HEK293 (cell line): ENCODE results near the gene RNF31.
A peak's percentile ranks its signal among the peaks of the same experiment; 100 is the strongest.

ENCODE experiments used
- FEZF1 ChIP-seq: fragments of 450-650 bp; formaldehyde crosslinking; IDR thresholded peaks from 2 replicates; pipeline ENCODE4 v1.5.1; 2016; ENCODE audit warnings: missing biosample characterization, missing genetic modification characterization
- GFI1B ChIP-seq: fragments of 450-650 bp; formaldehyde crosslinking; IDR thresholded peaks from 2 replicates; pipeline ENCODE4 v1.5.1; 2016; ENCODE audit warnings: missing biosample characterization, missing genetic modification characterization
- KLF1 ChIP-seq: fragments of 450-650 bp; formaldehyde crosslinking; IDR thresholded peaks from 2 replicates; pipeline ENCODE4 v1.5.1; 2016; ENCODE audit warnings: missing biosample characterization, missing genetic modification characterization
- MEIS1 ChIP-seq: sonication (generic); formaldehyde crosslinking; IDR thresholded peaks from 2 replicates; pipeline ENCODE4 v1.8.1; 2022; ENCODE audit warnings: missing genetic modification reagents, mild to moderate bottlenecking, borderline replicate concordance
- SP3 ChIP-seq: fragments of 450-650 bp; formaldehyde crosslinking; IDR thresholded peaks from 2 replicates; pipeline ENCODE4 v1.5.1; 2016; ENCODE audit warnings: missing biosample characterization, missing genetic modification characterization
- ZBTB8A ChIP-seq: fragments of 450-650 bp; formaldehyde crosslinking; IDR thresholded peaks from 2 replicates; pipeline ENCODE4 v1.5.1; 2016; ENCODE audit warnings: missing biosample characterization, missing genetic modification characterization
- ZFP3 ChIP-seq: fragments of 450-650 bp; formaldehyde crosslinking; IDR thresholded peaks from 2 replicates; pipeline ENCODE4 v1.5.1; 2016; ENCODE audit warnings: low read depth, missing biosample characterization, missing genetic modification characterization
- ZNF114 ChIP-seq: fragments of 450-650 bp; formaldehyde crosslinking; IDR thresholded peaks from 2 replicates; pipeline ENCODE4 v1.5.0; 2017; ENCODE audit warnings: missing biosample characterization, missing genetic modification characterization
- ZNF138 ChIP-seq: fragments of 450-650 bp; formaldehyde crosslinking; IDR thresholded peaks from 2 replicates; pipeline ENCODE4 v1.5.1; 2016; ENCODE audit warnings: missing biosample characterization, missing genetic modification characterization, borderline replicate concordance
- ZNF146 ChIP-seq: fragments of 450-650 bp; formaldehyde crosslinking; IDR thresholded peaks from 2 replicates; pipeline ENCODE4 v1.5.1; 2016; ENCODE audit warnings: missing biosample characterization, missing genetic modification characterization
- ZNF16 ChIP-seq: fragments of 450-650 bp; formaldehyde crosslinking; IDR thresholded peaks from 2 replicates; pipeline ENCODE4 v1.5.1; 2016; ENCODE audit warnings: low read depth, missing biosample characterization, missing genetic modification characterization
- ZNF175 ChIP-seq: fragments of 450-650 bp; formaldehyde crosslinking; IDR thresholded peaks from 2 replicates; pipeline ENCODE4 v1.5.1; 2016; ENCODE audit warnings: missing biosample characterization, missing genetic modification characterization
- ZNF184 ChIP-seq: fragments of 450-650 bp; IDR thresholded peaks from 2 replicates; pipeline ENCODE4 v1.5.1; 2018; ENCODE audit warnings: missing biosample characterization, mild to moderate bottlenecking, missing genetic modification characterization
- ZNF211 ChIP-seq: fragments of 450-650 bp; formaldehyde crosslinking; IDR thresholded peaks from 2 replicates; pipeline ENCODE4 v1.5.1; 2016; ENCODE audit warnings: low read depth, missing biosample characterization, missing genetic modification characterization
- ZNF248 ChIP-seq: fragments of 450-650 bp; formaldehyde crosslinking; IDR thresholded peaks from 2 replicates; pipeline ENCODE4 v1.5.1; 2017; ENCODE audit warnings: missing biosample characterization, missing genetic modification characterization
- ZNF324 ChIP-seq: fragments of 450-650 bp; formaldehyde crosslinking; IDR thresholded peaks from 2 replicates; pipeline ENCODE4 v1.5.1; 2016; ENCODE audit warnings: missing biosample characterization, missing genetic modification characterization
- ZNF366 ChIP-seq: fragments of 450-650 bp; formaldehyde crosslinking; conservative IDR thresholded peaks from 2 replicates; pipeline ENCODE4 v1.5.1; 2016; ENCODE audit warnings: missing biosample characterization, missing genetic modification characterization
- ZNF37A ChIP-seq: fragments of 450-650 bp; IDR thresholded peaks from 2 replicates; pipeline ENCODE4 v1.5.1; 2018; ENCODE audit warnings: missing biosample characterization, missing genetic modification characterization
- ZNF433 ChIP-seq: fragments of 450-650 bp; formaldehyde crosslinking; IDR thresholded peaks from 2 replicates; pipeline ENCODE4 v1.5.1; 2016; ENCODE audit warnings: missing biosample characterization, missing genetic modification characterization, low read depth
- ZNF510 ChIP-seq: fragments of 450-650 bp; formaldehyde crosslinking; IDR thresholded peaks from 2 replicates; pipeline ENCODE4 v1.5.1; 2018; ENCODE audit warnings: mild to moderate bottlenecking, missing genetic modification characterization, missing biosample characterization; ENCODE audit not compliant: insufficient replicate concordance
- ZNF610 ChIP-seq: fragments of 450-650 bp; formaldehyde crosslinking; IDR thresholded peaks from 2 replicates; pipeline ENCODE4 v1.5.1; 2016; ENCODE audit warnings: missing biosample characterization, missing genetic modification characterization, borderline replicate concordance
- ZNF670 ChIP-seq: fragments of 450-650 bp; formaldehyde crosslinking; IDR thresholded peaks from 2 replicates; pipeline ENCODE4 v1.5.1; 2016; ENCODE audit warnings: missing biosample characterization, missing genetic modification characterization, low read depth
- ZNF777 ChIP-seq: fragments of 450-650 bp; formaldehyde crosslinking; IDR thresholded peaks from 2 replicates; pipeline ENCODE4 v1.5.1; 2017; ENCODE audit warnings: missing biosample characterization, missing genetic modification characterization, borderline replicate concordance
- ZNF843 ChIP-seq: fragments of 450-650 bp; formaldehyde crosslinking; IDR thresholded peaks from 2 replicates; pipeline ENCODE4 v1.5.1; 2016; ENCODE audit warnings: missing biosample characterization, missing genetic modification characterization
- ZSCAN16 ChIP-seq: fragments of 450-650 bp; formaldehyde crosslinking; IDR thresholded peaks from 2 replicates; pipeline ENCODE4 v1.5.1; 2016; ENCODE audit warnings: missing biosample characterization, missing genetic modification characterization
- TF ChIP-seq, protein P1 (sequence below): fragments of 450-650 bp; formaldehyde crosslinking; conservative IDR thresholded peaks from 2 replicates; pipeline ENCODE4 v1.5.1; 2016; ENCODE audit warnings: low read depth, missing biosample characterization, missing genetic modification characterization
- TF ChIP-seq, protein P2 (sequence below): fragments of 450-650 bp; formaldehyde crosslinking; IDR thresholded peaks from 2 replicates; pipeline ENCODE4; 2016; ENCODE audit warnings: missing biosample characterization, missing genetic modification characterization
- TF ChIP-seq, protein P3 (sequence below): fragments of 450-650 bp; formaldehyde crosslinking; IDR thresholded peaks from 2 replicates; pipeline ENCODE4 v1.5.1; 2016; ENCODE audit warnings: missing biosample characterization, missing genetic modification characterization, low read depth
- TF ChIP-seq, protein P4 (sequence below): fragments of 450-650 bp; formaldehyde crosslinking; IDR thresholded peaks from 2 replicates; pipeline ENCODE4 v1.5.1; 2016; ENCODE audit warnings: missing biosample characterization, missing genetic modification characterization

RNF31 gene

DNA sequence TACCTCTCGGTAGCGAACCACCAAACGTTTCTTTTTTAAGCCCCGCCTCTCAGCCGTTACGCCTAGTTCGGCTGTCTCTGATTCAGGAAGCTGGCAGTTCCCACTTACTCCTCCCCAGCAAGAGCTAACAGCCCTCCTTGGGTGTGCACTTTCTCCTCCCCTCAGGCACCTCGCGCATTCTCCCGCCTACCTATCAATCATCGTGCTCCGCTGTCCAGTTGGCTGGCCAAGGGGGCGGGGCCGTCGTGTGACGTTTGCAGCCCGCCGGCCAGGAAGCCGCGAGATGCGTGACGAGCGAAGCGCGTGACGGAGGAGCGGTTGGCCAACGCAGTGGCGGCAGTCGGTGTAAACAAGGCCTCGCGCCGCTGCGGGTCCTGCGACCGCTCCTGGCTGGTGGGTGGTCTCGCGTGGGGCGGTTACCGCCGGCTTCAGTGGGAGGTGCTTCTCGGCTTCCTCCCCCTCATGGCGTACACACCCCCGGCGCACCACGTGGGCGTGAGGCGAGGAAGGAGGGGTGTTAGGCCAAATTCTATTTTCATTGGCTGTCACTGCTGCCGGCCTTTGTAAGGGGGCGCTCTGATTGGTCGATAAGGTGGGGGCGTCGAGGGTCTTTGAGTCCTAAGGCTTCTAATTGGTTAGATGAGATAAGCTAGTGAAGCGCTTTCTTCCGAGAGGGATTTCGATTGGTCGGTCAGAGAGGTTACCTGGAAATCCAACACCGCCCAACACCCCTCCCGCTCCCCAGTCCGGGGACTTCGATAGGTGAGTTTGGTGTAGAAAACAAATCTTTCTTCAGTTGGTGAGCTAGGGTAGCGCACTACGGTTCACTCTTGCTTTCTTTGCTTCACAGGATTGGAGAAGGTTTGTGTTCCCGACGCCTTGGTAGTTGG lies 32.5 kb upstream of the RNF31 start, which contains the start of the genes DCAF11 and NRL (continued):
- TF ChIP-seq ZNF510 (tag by site-specific recombination) (no peak), ZNF248 (tag by site-specific recombination) (no peak), ZNF146 (tag by site-specific recombination) (no peak), KLF1 (tag by site-specific recombination) (peak; percentile 91), ZNF37A (no peak), ZNF175 (tag by site-specific recombination) (no peak), MEIS1 (no peak), ZSCAN16 (tag by site-specific recombination) (no peak), ZNF610 (tag by site-specific recombination) (no peak), ZNF324 (peak; percentile 23; the same call in 1 of the 2 replicates), ZNF138 (tag by site-specific recombination) (no peak), ZBTB8A (tag by site-specific recombination) (peak; percentile 33), GFI1B (tag by site-specific recombination) (no peak), SP3 (peak; percentile 100), ZNF433 (tag by site-specific recombination) (no peak), ZNF114 (tag by site-specific recombination) (no peak), ZNF366 (peak; percentile 78), FEZF1 (tag by site-specific recombination) (peak; percentile 75), ZNF16 (tag by site-specific recombination) (no peak), ZNF777 (tag by site-specific recombination) (no peak), ZNF184 (no peak), ZNF211 (tag by site-specific recombination) (no peak), ZNF670 (no peak), ZNF843 (tag by site-specific recombination) (no peak), ZFP3 (tag by site-specific recombination) (no peak)
- TF ChIP-seq, protein P1, sequence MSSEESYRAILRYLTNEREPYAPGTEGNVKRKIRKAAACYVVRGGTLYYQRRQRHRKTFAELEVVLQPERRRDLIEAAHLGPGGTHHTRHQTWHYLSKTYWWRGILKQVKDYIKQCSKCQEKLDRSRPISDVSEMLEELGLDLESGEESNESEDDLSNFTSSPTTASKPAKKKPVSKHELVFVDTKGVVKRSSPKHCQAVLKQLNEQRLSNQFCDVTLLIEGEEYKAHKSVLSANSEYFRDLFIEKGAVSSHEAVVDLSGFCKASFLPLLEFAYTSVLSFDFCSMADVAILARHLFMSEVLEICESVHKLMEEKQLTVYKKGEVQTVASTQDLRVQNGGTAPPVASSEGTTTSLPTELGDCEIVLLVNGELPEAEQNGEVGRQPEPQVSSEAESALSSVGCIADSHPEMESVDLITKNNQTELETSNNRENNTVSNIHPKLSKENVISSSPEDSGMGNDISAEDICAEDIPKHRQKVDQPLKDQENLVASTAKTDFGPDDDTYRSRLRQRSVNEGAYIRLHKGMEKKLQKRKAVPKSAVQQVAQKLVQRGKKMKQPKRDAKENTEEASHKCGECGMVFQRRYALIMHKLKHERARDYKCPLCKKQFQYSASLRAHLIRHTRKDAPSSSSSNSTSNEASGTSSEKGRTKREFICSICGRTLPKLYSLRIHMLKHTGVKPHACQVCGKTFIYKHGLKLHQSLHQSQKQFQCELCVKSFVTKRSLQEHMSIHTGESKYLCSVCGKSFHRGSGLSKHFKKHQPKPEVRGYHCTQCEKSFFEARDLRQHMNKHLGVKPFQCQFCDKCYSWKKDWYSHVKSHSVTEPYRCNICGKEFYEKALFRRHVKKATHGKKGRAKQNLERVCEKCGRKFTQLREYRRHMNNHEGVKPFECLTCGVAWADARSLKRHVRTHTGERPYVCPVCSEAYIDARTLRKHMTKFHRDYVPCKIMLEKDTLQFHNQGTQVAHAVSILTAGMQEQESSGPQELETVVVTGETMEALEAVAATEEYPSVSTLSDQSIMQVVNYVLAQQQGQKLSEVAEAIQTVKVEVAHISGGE (tag by site-specific recombination): no peak
- TF ChIP-seq, protein P2, sequence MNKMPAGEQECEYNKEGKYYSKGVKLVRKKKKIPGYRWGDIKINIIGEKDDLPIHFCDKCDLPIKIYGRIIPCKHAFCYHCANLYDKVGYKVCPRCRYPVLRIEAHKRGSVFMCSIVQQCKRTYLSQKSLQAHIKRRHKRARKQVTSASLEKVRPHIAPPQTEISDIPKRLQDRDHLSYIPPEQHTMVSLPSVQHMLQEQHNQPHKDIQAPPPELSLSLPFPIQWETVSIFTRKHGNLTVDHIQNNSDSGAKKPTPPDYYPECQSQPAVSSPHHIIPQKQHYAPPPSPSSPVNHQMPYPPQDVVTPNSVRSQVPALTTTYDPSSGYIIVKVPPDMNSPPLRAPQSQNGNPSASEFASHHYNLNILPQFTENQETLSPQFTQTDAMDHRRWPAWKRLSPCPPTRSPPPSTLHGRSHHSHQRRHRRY (tag by site-specific recombination): no peak
- TF ChIP-seq, protein P3, sequence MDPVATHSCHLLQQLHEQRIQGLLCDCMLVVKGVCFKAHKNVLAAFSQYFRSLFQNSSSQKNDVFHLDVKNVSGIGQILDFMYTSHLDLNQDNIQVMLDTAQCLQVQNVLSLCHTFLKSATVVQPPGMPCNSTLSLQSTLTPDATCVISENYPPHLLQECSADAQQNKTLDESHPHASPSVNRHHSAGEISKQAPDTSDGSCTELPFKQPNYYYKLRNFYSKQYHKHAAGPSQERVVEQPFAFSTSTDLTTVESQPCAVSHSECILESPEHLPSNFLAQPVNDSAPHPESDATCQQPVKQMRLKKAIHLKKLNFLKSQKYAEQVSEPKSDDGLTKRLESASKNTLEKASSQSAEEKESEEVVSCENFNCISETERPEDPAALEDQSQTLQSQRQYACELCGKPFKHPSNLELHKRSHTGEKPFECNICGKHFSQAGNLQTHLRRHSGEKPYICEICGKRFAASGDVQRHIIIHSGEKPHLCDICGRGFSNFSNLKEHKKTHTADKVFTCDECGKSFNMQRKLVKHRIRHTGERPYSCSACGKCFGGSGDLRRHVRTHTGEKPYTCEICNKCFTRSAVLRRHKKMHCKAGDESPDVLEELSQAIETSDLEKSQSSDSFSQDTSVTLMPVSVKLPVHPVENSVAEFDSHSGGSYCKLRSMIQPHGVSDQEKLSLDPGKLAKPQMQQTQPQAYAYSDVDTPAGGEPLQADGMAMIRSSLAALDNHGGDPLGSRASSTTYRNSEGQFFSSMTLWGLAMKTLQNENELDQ (tag by site-specific recombination): no peak
- TF ChIP-seq, protein P4, sequence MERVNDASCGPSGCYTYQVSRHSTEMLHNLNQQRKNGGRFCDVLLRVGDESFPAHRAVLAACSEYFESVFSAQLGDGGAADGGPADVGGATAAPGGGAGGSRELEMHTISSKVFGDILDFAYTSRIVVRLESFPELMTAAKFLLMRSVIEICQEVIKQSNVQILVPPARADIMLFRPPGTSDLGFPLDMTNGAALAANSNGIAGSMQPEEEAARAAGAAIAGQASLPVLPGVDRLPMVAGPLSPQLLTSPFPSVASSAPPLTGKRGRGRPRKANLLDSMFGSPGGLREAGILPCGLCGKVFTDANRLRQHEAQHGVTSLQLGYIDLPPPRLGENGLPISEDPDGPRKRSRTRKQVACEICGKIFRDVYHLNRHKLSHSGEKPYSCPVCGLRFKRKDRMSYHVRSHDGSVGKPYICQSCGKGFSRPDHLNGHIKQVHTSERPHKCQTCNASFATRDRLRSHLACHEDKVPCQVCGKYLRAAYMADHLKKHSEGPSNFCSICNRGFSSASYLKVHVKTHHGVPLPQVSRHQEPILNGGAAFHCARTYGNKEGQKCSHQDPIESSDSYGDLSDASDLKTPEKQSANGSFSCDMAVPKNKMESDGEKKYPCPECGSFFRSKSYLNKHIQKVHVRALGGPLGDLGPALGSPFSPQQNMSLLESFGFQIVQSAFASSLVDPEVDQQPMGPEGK (tag by site-specific recombination): peak; percentile 92
